ENCODE data around the gene ALDOA. TPM values are rescaled to one million over a fixed set of nuclear protein-coding genes. Genes with fewer than 3 reads are reported as not detected.

The ALDOA gene
- total RNA-seq, 1 experiment from 2014 or later, result 1,165 TPM

DNA sequence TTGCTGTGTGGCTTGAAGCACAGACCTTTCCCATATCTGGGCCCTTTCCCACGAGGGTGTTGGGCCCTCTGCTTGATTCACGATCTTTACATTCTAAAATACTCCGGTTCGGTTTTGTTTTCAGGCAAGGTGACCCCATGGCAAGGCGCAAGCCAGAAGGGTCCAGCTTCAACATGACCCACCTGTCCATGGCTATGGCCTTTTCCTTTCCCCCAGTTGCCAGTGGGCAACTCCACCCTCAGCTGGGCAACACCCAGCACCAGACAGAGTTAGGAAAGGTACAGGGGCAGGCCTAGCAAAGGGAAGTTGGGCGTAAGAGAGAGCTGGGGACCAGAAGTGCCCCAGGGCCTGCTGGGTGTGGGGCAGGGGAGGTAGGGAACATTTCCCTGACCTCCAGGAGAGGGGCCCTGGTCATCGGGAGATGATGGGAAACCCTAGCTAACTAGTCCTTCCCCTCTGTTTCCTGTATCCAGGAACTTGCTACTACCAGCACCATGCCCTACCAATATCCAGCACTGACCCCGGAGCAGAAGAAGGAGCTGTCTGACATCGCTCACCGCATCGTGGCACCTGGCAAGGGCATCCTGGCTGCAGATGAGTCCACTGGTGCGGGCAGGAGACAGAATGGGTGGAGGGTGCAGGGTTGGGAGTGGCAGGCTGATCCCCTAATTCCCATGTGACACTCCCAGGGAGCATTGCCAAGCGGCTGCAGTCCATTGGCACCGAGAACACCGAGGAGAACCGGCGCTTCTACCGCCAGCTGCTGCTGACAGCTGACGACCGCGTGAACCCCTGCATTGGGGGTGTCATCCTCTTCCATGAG, 1.4 kb downstream of the ALDOA start:
- no peak for TF ChIP-seq CTCF (IDR thresholded peaks at IDR 0.05; ENCODE audit: unreplicated experiment)
- DNase-seq (ENCODE audit: unreplicated experiment), result peak; percentile 21
- CTCF ChIA-PET, result interaction anchor here (0.7 to 2.3 kb wide), 4 partner anchors 11 to 72 kb away, joined by 3 to 9 read pairs (median 6); no protein-coding TSS in a partner anchor
- intact Hi-C loops (cut with micrococcal nuclease), result loop anchor here (1.0 kb wide), 1 partner anchor 9 kb away; no protein-coding TSS in a partner anchor
- peak overlapping the region; percentile 97 for H3K4me3 Mint-ChIP-seq (ENCODE audit: unreplicated experiment)
- POLR2A ChIA-PET, result interaction anchor here (0.5 to 6.7 kb wide), 21 partner anchors 9 to 680 kb away, joined by 3 to 173 read pairs (median 5); partner anchors contain the start of genes MAPK3, MVP, PPP4C and TBC1D10B
- H3K9me3 Mint-ChIP-seq (ENCODE audit: unreplicated experiment), result no peaks in the 10 kb centered on the region
- peaks cover 19% of the 10 kb centered on the region for H3K4me1 Mint-ChIP-seq (ENCODE audit: insufficient read depth, unreplicated experiment)
- peak overlapping the region; percentile 95 for H3K27ac Mint-ChIP-seq (ENCODE audit: low read depth, unreplicated experiment)
- H3K36me3 Mint-ChIP-seq (ENCODE audit: insufficient read depth, unreplicated experiment), result peaks cover 58% of the 10 kb centered on the region
- no TSS peak for BruUV-seq (replicated peaks)
- no peaks in the 10 kb centered on the region for H3K27me3 Mint-ChIP-seq (ENCODE audit: insufficient read depth, unreplicated experiment)

- no TSS peak for BruUV-seq (replicated peaks)
- Mint-ChIP-seq H3K9me3 (ENCODE audit: unreplicated experiment) (no peaks in the 10 kb centered on the region), H3K36me3 (ENCODE audit: insufficient read depth, unreplicated experiment) (peaks cover 64% of the 10 kb centered on the region), H3K27ac (ENCODE audit: low read depth, unreplicated experiment) (peak overlapping the region; percentile 95), H3K4me3 (ENCODE audit: unreplicated experiment) (peak overlapping the region; percentile 97), H3K4me1 (ENCODE audit: insufficient read depth, unreplicated experiment) (peaks cover 19% of the 10 kb centered on the region), H3K27me3 (ENCODE audit: insufficient read depth, unreplicated experiment) (no peaks in the 10 kb centered on the region)
- ChIA-PET CTCF (interaction anchor here (0.7 to 2.3 kb wide), 3 partner anchors 12 to 59 kb away, joined by 5 to 9 read pairs (median 6); no protein-coding TSS in a partner anchor), POLR2A (interaction anchor here (0.5 to 6.7 kb wide), 17 partner anchors 8 to 674 kb away, joined by 3 to 173 read pairs (median 4); partner anchors contain the start of genes MAPK3, MVP, PPP4C and TBC1D10B)
- no peak for TF ChIP-seq CTCF (IDR thresholded peaks at IDR 0.05; ENCODE audit: unreplicated experiment)
- intact Hi-C loops (cut with micrococcal nuclease), result no loop called here
- DNase-seq (ENCODE audit: unreplicated experiment), result no peak
Measured at GRCh38 chr16:30067584-30067916, 2.0 kb downstream of the ALDOA start.

- no TSS peak for BruUV-seq (replicated peaks)
Measured at GRCh38 chr16:30068333-30068732, 2.8 kb downstream of the ALDOA start.

More at GRCh38 chr16:30068333-30068732, 2.8 kb downstream of the ALDOA start:
- no peak for DNase-seq (ENCODE audit: unreplicated experiment)
- intact Hi-C loops (cut with micrococcal nuclease), result no loop called here
- Mint-ChIP-seq H3K4me3 (ENCODE audit: unreplicated experiment) (peak overlapping the region; percentile 35), H3K36me3 (ENCODE audit: insufficient read depth, unreplicated experiment) (peaks cover 71% of the 10 kb centered on the region), H3K4me1 (ENCODE audit: insufficient read depth, unreplicated experiment) (peaks cover 19% of the 10 kb centered on the region), H3K27me3 (ENCODE audit: insufficient read depth, unreplicated experiment) (no peaks in the 10 kb centered on the region), H3K27ac (ENCODE audit: low read depth, unreplicated experiment) (peak overlapping the region; percentile 63), H3K9me3 (ENCODE audit: unreplicated experiment) (no peaks in the 10 kb centered on the region)
- TF ChIP-seq CTCF (IDR thresholded peaks at IDR 0.05; ENCODE audit: unreplicated experiment), result no peak
- CTCF ChIA-PET, result interaction anchor here (1.9 kb wide), 1 partner anchor 27 kb away, joined by 6 read pairs; no protein-coding TSS in a partner anchor
- POLR2A ChIA-PET, result interaction anchor here (0.5 to 6.7 kb wide), 7 partner anchors 7 to 566 kb away, joined by 3 to 173 read pairs (median 4); partner anchors contain the start of genes PPP4C and YPEL3

Measured in MCF 10A (cell line).